Measurements from ENCODE around the gene CIB4.

Gene CIB4

DNA sequence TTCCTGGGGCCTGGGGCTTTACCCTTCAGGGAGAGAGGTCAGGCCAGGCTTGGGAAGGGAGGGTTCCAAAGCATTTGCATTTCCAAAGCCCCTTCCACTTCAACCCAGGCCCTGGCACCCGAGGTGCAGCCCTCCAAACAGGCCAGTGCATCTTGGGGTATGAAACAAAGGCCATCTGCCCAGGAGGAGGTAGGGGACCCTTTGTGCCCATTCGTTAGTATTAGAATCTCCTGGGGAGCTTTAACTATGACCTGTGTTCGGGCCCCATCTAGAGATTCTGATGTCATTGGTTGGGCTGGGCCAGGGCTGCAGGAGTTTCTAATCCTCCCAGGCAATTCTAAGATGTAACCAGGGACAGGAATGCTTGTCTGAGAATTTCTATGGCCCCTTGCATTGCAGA lies 73.6 kb downstream of the CIB4 start:
- TF ChIP-seq GATA3 (IDR thresholded peaks at IDR 0.05; ENCODE audit: low read depth, low read length) (no peak), GATA2 (IDR thresholded peaks at IDR 0.05; ENCODE audit: low read depth, low read length) (no peak)

DNA sequence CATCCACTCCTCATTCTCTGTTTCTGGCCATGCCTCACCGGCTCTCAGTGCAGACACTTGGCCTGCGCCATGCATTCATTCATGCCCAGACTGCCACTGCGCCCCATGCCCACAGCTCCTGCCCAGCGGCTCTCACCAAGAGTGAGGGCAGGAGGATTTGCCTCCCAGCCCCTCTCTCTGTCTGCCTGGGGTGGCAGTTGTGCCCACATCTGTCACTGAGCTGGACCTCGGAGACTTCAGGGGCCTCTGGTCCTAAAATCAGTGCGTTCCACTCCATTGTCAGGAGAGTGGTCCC lies 75.1 kb downstream of the CIB4 start:
- TF ChIP-seq GATA2 (IDR thresholded peaks at IDR 0.05; ENCODE audit: low read depth, low read length) (no peak), GATA3 (IDR thresholded peaks at IDR 0.05; ENCODE audit: low read depth, low read length) (no peak)

DNA sequence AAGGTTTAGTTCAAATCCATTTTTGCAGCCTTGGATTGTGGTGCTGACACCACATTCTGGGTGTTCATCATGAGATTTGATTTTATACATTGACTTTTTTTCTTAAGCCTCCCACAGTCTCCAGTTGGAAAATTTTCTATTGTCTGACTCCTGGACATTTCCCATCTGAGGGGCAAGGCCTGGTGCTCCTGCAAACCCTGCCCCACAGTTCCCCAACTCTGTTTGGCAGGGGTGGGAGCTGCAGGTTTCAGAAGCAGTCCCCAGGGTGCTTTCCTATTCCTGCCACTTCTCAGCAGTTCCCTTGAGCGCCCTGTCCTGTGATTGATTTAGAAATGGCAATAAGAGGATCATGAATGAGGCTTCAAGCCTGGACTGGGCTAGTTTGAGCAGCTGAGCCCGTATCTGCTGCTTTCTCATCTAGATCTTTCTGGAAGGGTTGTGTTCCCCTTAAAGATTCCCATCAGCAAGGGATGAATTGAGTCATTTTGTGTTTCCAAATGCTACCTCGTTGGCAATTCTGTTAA lies 77.0 kb downstream of the CIB4 start:
- TF ChIP-seq GATA3 (IDR thresholded peaks at IDR 0.05; ENCODE audit: low read depth, low read length) (no peak), GATA2 (IDR thresholded peaks at IDR 0.05; ENCODE audit: low read depth, low read length) (no peak)

DNA sequence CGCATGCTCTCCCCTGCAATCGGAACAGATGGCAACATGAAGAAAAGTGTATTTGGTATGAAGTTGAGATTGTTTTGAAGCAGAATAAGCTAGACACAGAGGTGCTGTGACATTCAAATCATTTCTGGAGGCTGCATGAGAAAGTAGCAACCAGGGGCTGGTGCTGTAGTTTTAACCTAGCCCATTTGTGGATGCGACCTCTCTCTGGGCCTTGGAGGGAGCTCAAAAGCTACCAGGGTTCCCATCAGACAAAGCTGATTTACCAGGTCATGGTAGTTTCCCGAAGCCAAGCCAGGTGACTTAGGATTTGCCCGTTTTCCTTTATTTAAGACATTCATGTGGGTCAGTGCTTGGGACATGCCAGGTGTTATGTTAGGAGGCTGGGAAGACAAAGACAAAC lies 77.5 kb downstream of the CIB4 start:
- TF ChIP-seq GATA3 (IDR thresholded peaks at IDR 0.05; ENCODE audit: low read depth, low read length) (no peak), GATA2 (IDR thresholded peaks at IDR 0.05; ENCODE audit: low read depth, low read length) (no peak)

DNA sequence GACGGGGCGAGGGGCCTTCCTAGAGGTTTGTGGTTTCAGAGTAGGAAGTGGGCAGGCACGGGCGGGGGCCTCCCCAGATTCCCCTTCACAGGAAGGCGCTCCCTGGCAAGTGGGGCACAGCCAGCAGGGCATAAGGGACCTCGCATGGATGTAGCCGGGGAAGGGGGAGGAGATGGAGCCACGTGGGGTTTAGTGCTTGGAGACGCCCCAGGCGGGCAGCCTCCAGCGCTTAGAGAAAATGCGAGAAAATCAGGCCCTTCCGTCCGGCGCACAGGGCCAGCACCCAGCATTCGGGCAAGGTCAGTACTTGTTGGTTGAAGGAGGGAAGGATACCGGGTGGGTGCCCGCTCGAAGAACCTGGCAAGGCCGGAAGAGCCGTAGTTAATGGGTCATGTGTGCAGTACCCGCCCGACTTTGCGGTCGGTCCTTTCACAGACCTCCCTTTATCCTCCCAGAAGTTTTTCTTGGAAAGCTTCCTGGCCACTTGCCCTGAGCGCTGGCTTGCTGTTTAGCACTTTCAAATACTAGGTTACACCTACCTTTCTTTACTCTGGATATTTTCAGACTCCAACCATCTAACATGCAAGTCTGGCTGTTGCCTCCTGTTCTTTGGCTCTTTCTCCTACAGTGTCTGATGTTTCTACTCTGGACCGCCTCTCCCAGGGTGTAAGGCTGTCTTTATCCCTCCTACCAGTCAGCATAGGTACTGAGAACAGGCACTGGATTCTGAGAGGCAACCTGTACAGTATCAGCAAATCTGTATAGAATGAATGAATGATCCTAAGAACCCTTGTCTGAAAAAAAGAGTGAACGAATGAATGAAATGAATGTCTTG lies 78.1 kb downstream of the CIB4 start:
- TF ChIP-seq GATA2 (IDR thresholded peaks at IDR 0.05; ENCODE audit: low read depth, low read length): no peak
- no peak for TF ChIP-seq GATA3 (IDR thresholded peaks at IDR 0.05; ENCODE audit: low read depth, low read length)

DNA sequence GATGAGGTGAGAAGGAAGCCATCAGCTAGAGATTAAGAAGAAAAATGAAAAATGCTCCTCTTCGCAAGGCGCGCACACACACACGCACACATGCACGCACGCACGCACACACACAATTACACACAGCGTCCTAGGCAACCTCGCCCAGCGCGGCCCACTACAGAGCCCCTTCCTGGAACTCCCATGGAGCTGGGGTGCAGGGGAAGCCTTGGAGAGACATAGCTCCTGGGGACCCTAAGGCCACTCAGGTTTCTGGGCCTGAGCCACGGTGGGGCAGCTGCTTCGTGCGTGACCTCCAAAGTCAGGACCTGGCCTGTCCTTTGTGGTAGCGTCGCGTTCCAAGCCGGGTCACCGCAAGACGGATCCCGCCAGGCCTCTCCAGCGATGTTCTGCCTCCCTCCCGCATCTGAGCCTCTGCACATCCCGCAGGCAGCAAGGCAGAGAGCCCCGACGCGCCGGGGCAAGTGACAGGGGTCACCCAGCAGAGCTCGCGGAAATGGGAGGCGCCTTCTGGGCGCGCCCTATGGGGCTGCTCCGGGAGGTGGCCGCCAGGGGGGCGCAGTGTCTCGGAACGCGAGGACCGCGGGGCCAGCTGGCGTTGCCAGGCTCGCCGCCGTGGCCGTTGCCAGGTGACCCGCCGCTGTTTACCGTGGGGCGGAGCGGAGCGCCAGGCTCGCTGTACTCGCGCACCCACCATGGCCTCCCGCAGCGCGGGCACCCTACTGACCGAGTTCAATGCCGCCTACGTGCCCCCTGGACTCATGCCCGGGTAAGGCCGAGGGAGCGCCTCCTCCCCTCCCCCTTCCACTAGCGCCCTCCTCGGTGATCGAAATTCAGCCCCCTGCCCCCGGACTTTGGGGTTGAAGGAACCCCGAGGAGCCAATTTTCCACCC lies 79.0 kb downstream of the CIB4 start:
- TF ChIP-seq GATA3 (IDR thresholded peaks at IDR 0.05; ENCODE audit: low read depth, low read length) (no peak), GATA2 (IDR thresholded peaks at IDR 0.05; ENCODE audit: low read depth, low read length) (no peak)

DNA sequence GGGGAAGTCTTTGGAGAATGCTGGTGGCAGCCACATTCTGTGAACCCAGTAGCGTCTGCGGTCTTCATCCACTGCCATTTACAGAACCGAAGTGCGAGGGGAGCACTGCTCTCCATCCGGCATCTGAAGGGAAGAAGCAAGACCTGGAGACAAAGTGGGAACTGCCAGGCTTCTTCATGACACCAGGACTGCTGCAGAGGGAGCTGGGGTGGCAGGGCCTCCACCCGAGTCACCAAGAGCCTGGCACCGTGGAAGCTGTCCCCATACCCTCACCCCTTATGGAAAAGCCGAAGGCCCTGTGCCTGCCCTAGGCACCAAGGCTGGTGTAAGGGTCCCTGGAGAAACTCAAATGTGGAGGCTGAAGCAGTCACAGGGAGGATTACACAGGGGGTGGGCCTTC lies 79.8 kb downstream of the CIB4 start:
- TF ChIP-seq GATA3 (IDR thresholded peaks at IDR 0.05; ENCODE audit: low read depth, low read length) (no peak), GATA2 (IDR thresholded peaks at IDR 0.05; ENCODE audit: low read depth, low read length) (no peak)

DNA sequence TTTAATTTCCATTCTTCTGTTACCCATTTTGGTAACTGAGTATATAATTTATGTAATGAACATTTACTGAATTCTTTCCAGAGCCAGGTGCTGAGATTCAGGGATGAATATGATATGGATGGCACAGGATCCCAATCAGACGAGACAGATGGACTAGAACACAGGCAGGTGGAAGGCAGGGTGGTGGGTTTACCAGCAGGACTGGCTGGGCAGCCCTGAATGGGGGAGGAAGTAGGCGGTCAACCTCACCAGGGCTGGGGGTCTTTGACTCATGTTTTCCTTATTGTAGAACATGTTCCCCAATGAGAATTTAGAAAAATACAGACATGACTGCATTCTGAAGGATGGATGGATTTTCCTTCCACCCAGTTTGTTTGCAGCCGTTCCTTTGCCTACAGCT lies 80.3 kb downstream of the CIB4 start:
- no peak for TF ChIP-seq GATA3 (IDR thresholded peaks at IDR 0.05; ENCODE audit: low read depth, low read length)
- TF ChIP-seq GATA2 (IDR thresholded peaks at IDR 0.05; ENCODE audit: low read depth, low read length): no peak

DNA sequence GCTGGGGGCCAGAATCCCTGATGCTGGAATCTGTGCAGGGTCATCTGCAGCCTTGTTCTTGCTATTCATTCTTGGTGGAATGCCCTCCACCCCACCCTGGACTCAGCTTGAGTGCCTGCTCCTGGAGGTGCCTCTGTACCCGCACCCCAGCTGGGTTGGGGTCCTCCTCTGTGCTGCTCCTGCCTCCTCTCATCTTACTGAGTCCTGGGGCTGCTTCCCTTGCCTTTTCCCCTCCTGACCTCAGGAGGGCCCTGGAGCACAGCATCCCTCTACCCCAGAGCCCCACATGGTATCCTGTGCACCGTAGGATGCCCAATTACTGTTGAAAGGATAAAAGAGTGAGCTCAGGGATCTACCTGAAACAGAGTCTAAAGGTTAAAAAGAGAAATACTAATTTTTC lies 81.6 kb downstream of the CIB4 start:
- TF ChIP-seq GATA3 (IDR thresholded peaks at IDR 0.05; ENCODE audit: low read depth, low read length) (no peak), GATA2 (IDR thresholded peaks at IDR 0.05; ENCODE audit: low read depth, low read length) (no peak)

DNA sequence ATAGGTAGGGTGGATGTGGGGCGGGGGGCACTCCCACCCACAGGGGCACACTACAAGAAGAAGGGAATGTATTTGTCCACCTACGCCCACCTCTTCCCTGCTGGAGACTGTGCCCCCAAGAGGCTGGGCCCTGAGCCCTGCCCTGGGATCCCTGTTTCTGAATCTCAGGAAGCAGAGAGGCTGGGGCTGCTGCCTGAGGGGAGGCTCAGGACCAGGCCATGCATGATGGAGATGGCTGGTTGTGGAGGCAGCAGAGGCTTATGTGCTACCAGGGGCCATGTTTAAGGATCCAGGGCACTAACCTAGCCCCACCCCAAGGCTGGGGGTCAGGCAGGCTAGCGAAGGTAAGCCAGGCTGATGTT lies 82.1 kb downstream of the CIB4 start:
- no peak for TF ChIP-seq GATA2 (IDR thresholded peaks at IDR 0.05; ENCODE audit: low read depth, low read length)
- no peak for TF ChIP-seq GATA3 (IDR thresholded peaks at IDR 0.05; ENCODE audit: low read depth, low read length)

DNA sequence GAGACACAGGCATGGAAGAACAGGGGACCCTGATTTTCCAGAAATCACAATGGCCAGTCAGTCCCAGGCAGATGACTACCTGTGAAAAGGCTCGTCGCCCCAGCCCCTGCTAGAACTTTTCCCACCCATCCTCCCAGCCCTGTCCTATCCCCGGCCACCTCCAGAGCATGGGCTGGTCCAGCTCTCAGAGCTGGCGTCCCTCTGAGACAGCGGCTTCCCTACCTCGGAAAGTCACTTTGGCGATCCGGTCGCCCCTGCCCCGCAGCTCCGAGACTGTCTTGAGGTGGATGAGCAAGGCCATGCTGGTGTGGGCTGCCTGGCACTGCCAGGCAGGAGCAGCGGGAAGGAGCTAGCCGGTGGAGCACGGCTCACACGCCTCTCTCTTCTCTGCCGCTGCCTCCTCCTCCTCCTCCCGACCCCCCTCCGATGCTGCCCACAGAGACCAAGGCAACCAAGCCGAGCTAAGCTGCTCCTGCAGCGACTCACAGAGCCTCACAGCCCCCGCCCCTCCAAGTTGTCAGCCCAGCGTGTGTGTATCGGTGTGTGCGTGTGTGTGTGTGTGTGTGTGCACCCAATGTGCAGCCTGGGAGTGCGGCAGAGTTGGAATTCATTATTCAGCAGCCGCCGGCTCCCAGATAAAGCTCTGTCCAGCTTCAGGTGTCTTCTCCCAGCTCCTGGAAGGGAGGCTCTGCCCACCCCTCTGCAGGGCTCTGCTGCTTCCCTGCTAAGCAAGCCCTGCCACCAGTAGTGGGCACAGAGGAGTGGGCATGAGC lies 82.7 kb downstream of the CIB4 start:
- no peak for TF ChIP-seq GATA3 (IDR thresholded peaks at IDR 0.05; ENCODE audit: low read depth, low read length)
- no peak for TF ChIP-seq GATA2 (IDR thresholded peaks at IDR 0.05; ENCODE audit: low read depth, low read length)

DNA sequence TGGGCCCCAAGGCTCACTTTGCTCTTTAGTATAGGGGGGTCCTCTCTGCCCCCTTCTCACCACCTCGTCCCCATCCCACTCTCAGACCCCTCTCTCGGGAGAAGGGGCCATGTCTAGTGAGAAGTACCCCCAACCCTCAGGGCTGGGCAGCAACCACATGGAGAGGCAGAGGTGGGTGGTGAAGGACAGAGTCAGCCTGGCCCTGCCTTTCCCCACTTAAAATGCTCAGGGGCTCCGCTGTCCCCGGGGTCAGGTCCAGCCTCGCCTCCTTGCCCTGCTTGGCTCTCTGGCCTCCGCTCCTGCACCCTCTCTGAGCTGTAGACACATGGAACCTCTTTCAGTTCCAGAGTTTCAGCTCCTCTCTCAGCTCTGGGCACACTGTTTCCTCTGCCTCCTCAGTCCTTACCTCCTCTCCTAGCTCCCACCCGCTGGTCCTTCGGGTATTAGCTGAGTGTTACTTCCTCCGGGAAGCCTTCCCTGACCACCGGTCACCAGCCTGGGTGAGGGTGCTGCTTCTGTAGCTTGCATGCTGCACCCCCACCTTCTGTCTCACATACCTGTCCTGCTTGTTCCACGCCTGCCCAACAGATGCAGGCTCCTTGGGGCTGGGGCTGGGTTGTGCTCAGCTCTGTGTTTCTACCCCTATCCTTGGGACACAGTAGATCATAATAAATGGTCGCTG lies 83.8 kb downstream of the CIB4 start:
- TF ChIP-seq GATA3 (IDR thresholded peaks at IDR 0.05; ENCODE audit: low read depth, low read length) (no peak), GATA2 (IDR thresholded peaks at IDR 0.05; ENCODE audit: low read depth, low read length) (no peak)
